ENCODE data around the gene PHAF1. TPM values are rescaled to one million over a fixed set of nuclear protein-coding genes. Genes with fewer than 3 reads are reported as not detected.

PHAF1 gene
- polyA plus RNA-seq, 1 donor: 18.4 TPM

GRCh38 chr16:67179421-67180080, 69.8 kb downstream of the PHAF1 start:
- no peak for DNase-seq (ENCODE audit: low read depth)

GRCh38 chr16:67180166-67180565, 70.4 kb downstream of the PHAF1 start:
- DNase-seq (ENCODE audit: low read depth): no peak

GRCh38 chr16:67181346-67181745, 71.6 kb downstream of the PHAF1 start:
- DNase-seq (ENCODE audit: low read depth): no peak

- DNase-seq (ENCODE audit: low read depth): no peak
These were observed 72.5 kb downstream of the PHAF1 start for GRCh38 chr16:67182288-67182687.

- DNase-seq (ENCODE audit: low read depth): no peak
These were observed 73.5 kb downstream of the PHAF1 start for GRCh38 chr16:67183284-67183626.

- peak; percentile 89 for DNase-seq (ENCODE audit: low read depth)
These were observed 74.1 kb downstream of the PHAF1 start, which contains the start of gene MATCAP1 for GRCh38 chr16:67183627-67184452. MATCAP1 (minus strand) TSS chr16:67183963; CDS start chr16:67180610, 3,353 bp downstream.

- DNase-seq (ENCODE audit: low read depth): no peak
These were observed 74.8 kb downstream of the PHAF1 start for GRCh38 chr16:67184453-67184994.

- peak; percentile 70 for DNase-seq (ENCODE audit: low read depth)
These were observed 75.4 kb downstream of the PHAF1 start for GRCh38 chr16:67184995-67185650.

GRCh38 chr16:67185651-67186134, 76.0 kb downstream of the PHAF1 start:
- no peak for DNase-seq (ENCODE audit: low read depth)

GRCh38 chr16:67186550-67186950, 76.8 kb downstream of the PHAF1 start:
- DNase-seq (ENCODE audit: low read depth): no peak

- no peak for DNase-seq (ENCODE audit: low read depth)
These were observed 77.6 kb downstream of the PHAF1 start for GRCh38 chr16:67187175-67187890.

- no peak for DNase-seq (ENCODE audit: low read depth)
These were observed 78.6 kb downstream of the PHAF1 start for GRCh38 chr16:67188323-67188722.

GRCh38 chr16:67188798-67189197, 79.1 kb downstream of the PHAF1 start:
- no peak for DNase-seq (ENCODE audit: low read depth)

GRCh38 chr16:67190041-67190440, 80.3 kb downstream of the PHAF1 start, which contains the start of gene EXOC3L1:
EXOC3L1 (minus strand) TSS chr16:67190136; CDS start chr16:67189676, 460 bp downstream.
- DNase-seq (ENCODE audit: low read depth): no peak

- DNase-seq (ENCODE audit: low read depth): no peak
These were observed 81.0 kb downstream of the PHAF1 start for GRCh38 chr16:67190448-67191399.

- DNase-seq (ENCODE audit: low read depth): no peak
These were observed 81.8 kb downstream of the PHAF1 start for GRCh38 chr16:67191411-67191994.

GRCh38 chr16:67191995-67192681, 82.4 kb downstream of the PHAF1 start, which contains the start of gene E2F4:
E2F4 (plus strand) TSS chr16:67192155; CDS start chr16:67192228, 73 bp downstream.
- DNase-seq (ENCODE audit: low read depth): peak; percentile 76

GRCh38 chr16:67192781-67193361, 83.1 kb downstream of the PHAF1 start:
- DNase-seq (ENCODE audit: low read depth): no peak

GRCh38 chr16:67193536-67193935, 83.8 kb downstream of the PHAF1 start:
- DNase-seq (ENCODE audit: low read depth): no peak
